Gastroesophageal sphincter (tissue), 4 donors: ENCODE measurements around the gene COL4A2. TPM values are rescaled to one million over a fixed set of nuclear protein-coding genes. Genes with fewer than 3 reads are reported as not detected.

ENCODE experiments used
- ATAC-seq: fragments of 150-250 bp; one replicate; pipeline ENCODE4 v1.9.1; 2016; ENCODE audit warnings: mild to moderate bottlenecking, moderate library complexity
- H3K27ac ChIP-seq, 4 donors: fragments of 200-600 bp; sonication (generic) in 3 of 4; 1 replicate in 3 of 4; 2 replicates in 1 of 4; pipeline ENCODE4 v1.5.1; 2016 to 2019
- H3K27me3 ChIP-seq: fragments of 200-600 bp; sonication (generic); one replicate; pipeline ENCODE4 v1.5.1; 2019
- H3K36me3 ChIP-seq, 2 donors: fragments of 200-600 bp; sonication (generic); one replicate each; pipeline ENCODE4 v1.5.1; 2019; ENCODE audit warnings: control low read depth in 1 of 2
- H3K4me1 ChIP-seq, 3 donors: fragments of 200-600 bp; sonication (generic); 1 replicate in 2 of 3; 2 replicates in 1 of 3; pipeline ENCODE4 v1.5.1; 2016 to 2019; ENCODE audit warnings: control low read depth in 2 of 3
- H3K4me3 ChIP-seq, 2 donors: fragments of 200-600 bp; sonication (generic); one replicate each; pipeline ENCODE4 v1.5.1; 2019; ENCODE audit warnings: mild to moderate bottlenecking in 1 of 2, moderate library complexity in 1 of 2
- H3K9me3 ChIP-seq, 3 donors: fragments of 200-600 bp; sonication (generic); one replicate each; pipeline ENCODE4 v1.5.1; 2017 to 2019; ENCODE audit warnings: control low read depth in 2 of 3
- EP300 ChIP-seq: sonication (generic); formaldehyde crosslinking; IDR thresholded peaks from one replicate; pipeline ENCODE4 v1.6.1; 2017; ENCODE audit warnings: antibody characterized with exemption, mild to moderate bottlenecking
- POLR2A ChIP-seq, 2 donors: fragments of 450-650 bp; IDR thresholded peaks; one replicate each; pipeline ENCODE4 v1.6.1; 2017; ENCODE audit warnings: antibody characterized with exemption in 2 of 2, mild to moderate bottlenecking in 2 of 2, moderate library complexity in 1 of 2
- POLR2AphosphoS5 ChIP-seq: sonication (generic); formaldehyde crosslinking; IDR thresholded peaks from one replicate; pipeline ENCODE4 v1.6.1; 2017; ENCODE audit warnings: antibody characterized with exemption
- WGBS, 2 donors: methylation state at CpG; one replicate each; pipeline ENCODE4 v1.1.5; 2018; ENCODE audit warnings: low coverage in 1 of 2; 5-methylcytosine and 5-hydroxymethylcytosine counted together
- total RNA-seq, 4 donors: library from RNA; depleted of rRNA; stranded (reverse); fragments of >200 nt; gene quantifications; one replicate each; pipeline ENCODE4 v1.1.0, GENCODE V29; 2016
- TF ChIP-seq, protein P1 (sequence below), 4 experiments: fragments of 200-600 bp in 2 of 4; fragments of 450-650 bp in 2 of 4; sonication (generic) in 1 of 4; IDR thresholded peaks; one replicate each; pipeline ENCODE4 v1.5.1; 2017 to 2019; ENCODE audit warnings: antibody characterized with exemption in 4 of 4, mild to moderate bottlenecking in 2 of 4, moderate library complexity in 2 of 4

COL4A2 gene
- total RNA-seq, 4 donors from 2014 or later, result 478 to 945 (median 543) TPM

GRCh38 chr13:110304256-110304655, 2.8 kb upstream of the COL4A2 start:
- 24 to 25% methylated on average over 2 to 4 of the region's 4 CpGs for WGBS, 2 donors
- H3K27me3 ChIP-seq, result no peaks in the 10 kb centered on the region
- H3K4me3 ChIP-seq, result peak overlapping the region in 1 of 2 donors; percentile 98
- TF ChIP-seq EP300, result no peak
- peak; percentile 76 for TF ChIP-seq POLR2AphosphoS5
- H3K4me1 ChIP-seq, result peaks cover 24 to 66% (median 27%) of the 10 kb centered on the region in 3 donors
- ATAC-seq, result no peak
- no peaks in the 10 kb centered on the region for H3K9me3 ChIP-seq
- H3K36me3 ChIP-seq, result no peaks in the 10 kb centered on the region
- H3K27ac ChIP-seq, result peak overlapping the region in 3 of 4 donors; percentile 97 to 99 (median 99)

DNA sequence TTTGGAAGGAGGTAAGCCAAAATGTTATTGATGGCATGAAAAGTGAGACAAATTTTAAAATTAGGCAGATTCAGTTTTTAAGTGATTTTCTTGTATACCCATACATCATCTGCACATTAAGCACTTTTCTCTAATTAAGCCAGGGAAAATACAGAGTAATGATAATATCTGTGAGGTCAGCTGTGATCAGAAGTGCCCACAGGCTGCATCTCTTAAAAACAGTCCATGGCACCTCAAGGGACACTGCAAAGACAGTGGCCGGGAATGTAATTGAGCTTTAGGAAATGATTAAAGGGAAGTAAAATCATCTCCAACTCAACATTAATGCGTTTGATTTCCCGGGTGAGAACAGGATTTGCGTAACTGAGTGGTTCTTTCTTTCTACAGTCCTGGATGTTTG, 2.1 kb upstream of the COL4A2 start:
- H3K4me1 ChIP-seq, result peaks cover 16 to 66% (median 20%) of the 10 kb centered on the region in 3 donors
- no peak for ATAC-seq
- 19 to 22% methylated on average over 4 of the region's 4 CpGs for WGBS, 2 donors
- peak overlapping the region; percentile 89 to 98 for H3K4me3 ChIP-seq
- peak overlapping the region; percentile 95 to 99 (median 98) for H3K27ac ChIP-seq
- no peaks in the 10 kb centered on the region for H3K36me3 ChIP-seq
- H3K9me3 ChIP-seq, result no peaks in the 10 kb centered on the region
- no peaks in the 10 kb centered on the region for H3K27me3 ChIP-seq
- TF ChIP-seq EP300 (no peak), POLR2AphosphoS5 (peak; percentile 3)

- 5 to 13% methylated on average over 2 of the region's 2 CpGs for WGBS, 2 donors
- TF ChIP-seq, protein P1, sequence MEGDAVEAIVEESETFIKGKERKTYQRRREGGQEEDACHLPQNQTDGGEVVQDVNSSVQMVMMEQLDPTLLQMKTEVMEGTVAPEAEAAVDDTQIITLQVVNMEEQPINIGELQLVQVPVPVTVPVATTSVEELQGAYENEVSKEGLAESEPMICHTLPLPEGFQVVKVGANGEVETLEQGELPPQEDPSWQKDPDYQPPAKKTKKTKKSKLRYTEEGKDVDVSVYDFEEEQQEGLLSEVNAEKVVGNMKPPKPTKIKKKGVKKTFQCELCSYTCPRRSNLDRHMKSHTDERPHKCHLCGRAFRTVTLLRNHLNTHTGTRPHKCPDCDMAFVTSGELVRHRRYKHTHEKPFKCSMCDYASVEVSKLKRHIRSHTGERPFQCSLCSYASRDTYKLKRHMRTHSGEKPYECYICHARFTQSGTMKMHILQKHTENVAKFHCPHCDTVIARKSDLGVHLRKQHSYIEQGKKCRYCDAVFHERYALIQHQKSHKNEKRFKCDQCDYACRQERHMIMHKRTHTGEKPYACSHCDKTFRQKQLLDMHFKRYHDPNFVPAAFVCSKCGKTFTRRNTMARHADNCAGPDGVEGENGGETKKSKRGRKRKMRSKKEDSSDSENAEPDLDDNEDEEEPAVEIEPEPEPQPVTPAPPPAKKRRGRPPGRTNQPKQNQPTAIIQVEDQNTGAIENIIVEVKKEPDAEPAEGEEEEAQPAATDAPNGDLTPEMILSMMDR (IDR thresholded peaks at IDR 0.05), result no peak
- TF ChIP-seq EP300 (no peak), POLR2A (IDR thresholded peaks at IDR 0.05) (no peak), POLR2AphosphoS5 (no peak)
- H3K27ac ChIP-seq, result peak overlapping the region; percentile 95 to 99 (median 98)
Measured at GRCh38 chr13:110305544-110305943, 1.5 kb upstream of the COL4A2 start.

DNA sequence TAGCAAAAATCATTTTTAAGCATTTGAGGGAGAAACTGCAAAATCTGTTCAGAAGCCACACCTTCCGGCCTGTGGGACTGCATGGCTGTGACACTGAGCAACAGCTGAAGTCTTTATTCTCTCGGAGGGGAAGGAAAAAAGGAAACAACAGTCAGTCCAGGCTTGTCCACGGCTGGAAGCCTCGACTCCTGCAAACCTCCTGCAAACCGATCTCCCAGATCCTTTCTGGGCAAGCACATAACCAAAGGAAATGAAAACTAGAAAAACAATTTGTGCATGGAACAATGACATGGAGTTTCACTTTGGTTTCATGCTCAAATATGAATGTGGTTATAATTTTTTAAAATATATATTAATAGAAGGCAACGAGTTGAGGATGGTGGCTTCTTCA, 1.1 kb upstream of the COL4A2 start:
- 2 to 4% methylated on average over 6 of the region's 6 CpGs for WGBS, 2 donors
- TF ChIP-seq POLR2AphosphoS5, result peak; percentile 3
- TF ChIP-seq, protein P1 (IDR thresholded peaks at IDR 0.05), result no peak
- peaks cover 7 to 66% (median 19%) of the 10 kb centered on the region in 3 donors for H3K4me1 ChIP-seq
- H3K36me3 ChIP-seq, result no peaks in the 10 kb centered on the region
- H3K4me3 ChIP-seq, result peak overlapping the region; percentile 89 to 98
- no peak for ATAC-seq
- no peaks in the 10 kb centered on the region for H3K27me3 ChIP-seq
- H3K27ac ChIP-seq, result peak overlapping the region; percentile 95 to 99 (median 98)
- H3K9me3 ChIP-seq, result no peaks in the 10 kb centered on the region

More at GRCh38 chr13:110305544-110305943, 1.5 kb upstream of the COL4A2 start:
- ATAC-seq, result no peak
- Histone ChIP-seq H3K9me3 (no peaks in the 10 kb centered on the region), H3K27me3 (no peaks in the 10 kb centered on the region), H3K36me3 (no peaks in the 10 kb centered on the region), H3K4me1 (peaks cover 11 to 66% (median 16%) of the 10 kb centered on the region in 3 donors), H3K4me3 (peak overlapping the region; percentile 89 to 98)

DNA sequence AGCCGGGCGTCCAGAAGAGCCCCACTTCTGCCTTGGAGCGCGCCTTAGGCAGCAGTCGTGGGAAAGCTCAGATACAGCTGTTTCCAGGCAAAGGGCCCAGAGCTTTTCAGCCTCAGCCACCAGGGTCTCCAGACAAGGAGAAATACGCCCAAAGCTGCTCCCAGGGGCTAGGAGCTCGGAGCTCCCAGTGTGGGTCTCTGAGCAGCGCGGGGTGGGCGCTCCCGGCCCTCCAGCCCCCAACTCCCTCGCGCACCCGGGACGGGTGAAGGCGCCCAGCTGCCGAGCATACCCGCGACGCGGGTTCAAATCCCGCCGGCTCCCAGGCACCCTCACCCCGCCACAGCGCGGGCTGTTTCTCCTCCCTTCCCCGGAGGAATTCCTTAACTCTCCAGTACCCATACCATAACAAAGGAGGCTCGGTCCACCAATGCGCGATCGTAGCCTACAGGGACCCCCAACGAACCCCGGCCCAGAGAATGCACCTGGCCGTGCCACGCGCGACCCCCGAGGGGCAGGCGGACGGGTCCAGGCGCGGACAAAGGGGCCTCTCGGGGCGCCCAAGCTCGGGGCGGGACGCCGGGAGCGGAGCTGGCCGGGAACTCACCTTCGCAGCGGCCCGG, 634 bp upstream of the COL4A2 start:
- peak overlapping the region; percentile 95 to 99 (median 98) for H3K27ac ChIP-seq
- H3K9me3 ChIP-seq, result no peaks in the 10 kb centered on the region
- no peaks in the 10 kb centered on the region for H3K27me3 ChIP-seq
- H3K36me3 ChIP-seq, result no peaks in the 10 kb centered on the region
- peak overlapping the region; percentile 89 to 98 for H3K4me3 ChIP-seq
- ATAC-seq, result no peak
- TF ChIP-seq, protein P1 (IDR thresholded peaks at IDR 0.05), result no peak
- TF ChIP-seq POLR2A (IDR thresholded peaks at IDR 0.05) (no peak), EP300 (no peak), POLR2AphosphoS5 (no peak)
- 0% methylated on average over 2 to 3 of the region's 53 CpGs for WGBS, 2 donors
- peaks cover 3 to 66% (median 23%) of the 10 kb centered on the region in 3 donors for H3K4me1 ChIP-seq
